Hepatocyte (in vitro differentiated cells): Measurements from ENCODE around the gene ITGB4. TPM values are rescaled to one million over a fixed set of nuclear protein-coding genes. Genes with fewer than 3 reads are reported as not detected.
A peak's percentile ranks its signal among the peaks of the same experiment; 100 is the strongest.

Experiments
- DNase-seq: peaks from one replicate; pipeline ENCODE4 v3.0.0-alpha.2; 2016; ENCODE audit warnings: low spot score
- H2AFZ ChIP-seq: fragments of 200-600 bp; sonication (generic); 2 replicates; pipeline ENCODE4 v1.6.0; 2016; ENCODE audit warnings: antibody characterized with exemption, mild to moderate bottlenecking
- H3K27ac ChIP-seq: fragments of 200-600 bp; sonication (generic); 2 replicates; pipeline ENCODE4 v1.5.1; 2016; ENCODE audit warnings: mild to moderate bottlenecking
- H3K27me3 ChIP-seq: fragments of 200-600 bp; sonication (generic); 2 replicates; pipeline ENCODE4 v1.6.1; 2016
- H3K36me3 ChIP-seq: fragments of 200-600 bp; sonication (generic); replicated peaks from 2 replicates; pipeline ENCODE4 v1.5.1; 2016; ENCODE audit warnings: low read depth; ENCODE audit not compliant: insufficient read depth
- H3K4me1 ChIP-seq: fragments of 200-600 bp; sonication (generic); 2 replicates; pipeline ENCODE4 v1.5.1; 2016; ENCODE audit warnings: mild to moderate bottlenecking, moderate library complexity; ENCODE audit not compliant: insufficient read depth
- H3K4me2 ChIP-seq: fragments of 200-600 bp; sonication (generic); 2 replicates; pipeline ENCODE4 v1.6.0; 2016
- H3K4me3 ChIP-seq: fragments of 200-600 bp; sonication (generic); 2 replicates; pipeline ENCODE4 v1.5.1; 2016; ENCODE audit warnings: mild to moderate bottlenecking
- H3K79me2 ChIP-seq: fragments of 200-600 bp; sonication (generic); 2 replicates; pipeline ENCODE4 v1.6.0; 2017; ENCODE audit warnings: mild to moderate bottlenecking
- H3K9me2 ChIP-seq: fragments of 200-600 bp; sonication (generic); replicated peaks from 2 replicates; pipeline ENCODE4 v1.6.0; 2017; ENCODE audit warnings: mild to moderate bottlenecking; ENCODE audit not compliant: insufficient read depth
- H3K9me3 ChIP-seq: fragments of 200-600 bp; sonication (generic); 2 replicates; pipeline ENCODE4 v1.5.1; 2016; ENCODE audit warnings: low read depth, mild to moderate bottlenecking
- H4K20me1 ChIP-seq: fragments of 200-600 bp; sonication (generic); 2 replicates; pipeline ENCODE4 v1.6.0; 2016; ENCODE audit warnings: mild to moderate bottlenecking; ENCODE audit not compliant: insufficient read depth, poor library complexity, severe bottlenecking
- CTCF ChIP-seq: fragments of 200-600 bp; sonication (generic); IDR thresholded peaks from 2 replicates; pipeline ENCODE4 v1.5.1; 2016; ENCODE audit warnings: antibody characterized with exemption, mild to moderate bottlenecking; ENCODE audit not compliant: poor library complexity
- EZH2 ChIP-seq: fragments of 200-600 bp; sonication (generic); IDR thresholded peaks from 2 replicates; pipeline ENCODE4 v1.6.1; 2016; ENCODE audit warnings: antibody characterized with exemption, mild to moderate bottlenecking, borderline replicate concordance
- EZH2phosphoT487 ChIP-seq: fragments of 200-600 bp; sonication (generic); IDR thresholded peaks from one replicate; pipeline ENCODE4 v1.6.1; 2018; ENCODE audit warnings: antibody characterized with exemption, mild to moderate bottlenecking, low read depth, moderate library complexity; ENCODE audit not compliant: unreplicated experiment, severe bottlenecking
- WGBS: methylation state at CpG from one replicate; pipeline ENCODE4 v1.1.6; 2016; ENCODE audit warnings: low lambda C conversion rate; ENCODE audit errors: missing lambda C conversion rate; 5-methylcytosine and 5-hydroxymethylcytosine counted together
- polyA plus RNA-seq: library from polyadenylated mRNA; unstranded; fragments of >200 nt; fragmentation: Nextera tagmentation; extraction: Ambion mirVana; gene quantifications from 2 replicates; pipeline ENCODE4 v1.2.1, GENCODE V29; 2016
- total RNA-seq: library from RNA; depleted of rRNA; stranded (reverse); fragments of >200 nt; gene quantifications from 2 replicates; pipeline ENCODE4 v1.2.3, GENCODE V29; 2014

ITGB4 gene
- total and polyA plus RNA-seq, 2 experiments from 2014 or later, result 15.7 to 23.5 TPM

- peaks cover 10% of the 10 kb centered on the region for H3K4me1 ChIP-seq
- H2AFZ ChIP-seq, result no peak overlapping the region
- TF ChIP-seq EZH2, result no peak
- no peak for TF ChIP-seq EZH2phosphoT487
- TF ChIP-seq CTCF, result no peak
- H3K36me3 ChIP-seq, result no peaks in the 10 kb centered on the region
- no peak for DNase-seq
- H3K27me3 ChIP-seq, result no peaks in the 10 kb centered on the region
- no peaks in the 10 kb centered on the region for H4K20me1 ChIP-seq
- H3K9me2 ChIP-seq, result no peaks in the 10 kb centered on the region
- no peaks in the 10 kb centered on the region for H3K9me3 ChIP-seq
- no peak overlapping the region for H3K27ac ChIP-seq
- H3K4me2 ChIP-seq, result no peak overlapping the region
- peaks cover 5% of the 10 kb centered on the region for H3K79me2 ChIP-seq
- over 99% methylated on average over 27 of the region's 27 CpGs for WGBS
- H3K4me3 ChIP-seq, result no peak overlapping the region
Measured at GRCh38 chr17:75762513-75763268, 41.4 kb downstream of the ITGB4 start.

GRCh38 chr17:75763269-75763607 lies 42.0 kb downstream of the ITGB4 start:
- H3K79me2 ChIP-seq, result peaks cover 5% of the 10 kb centered on the region
- H4K20me1 ChIP-seq, result no peaks in the 10 kb centered on the region
- peaks cover 10% of the 10 kb centered on the region for H3K4me1 ChIP-seq
- H3K9me3 ChIP-seq, result no peaks in the 10 kb centered on the region
- 97% methylated on average over 3 of the region's 3 CpGs for WGBS
- H3K27ac ChIP-seq, result no peak overlapping the region
- TF ChIP-seq CTCF (no peak), EZH2 (no peak), EZH2phosphoT487 (no peak)
- H3K4me3 ChIP-seq, result no peak overlapping the region
- DNase-seq, result no peak
- H3K4me2 ChIP-seq, result peak overlapping the region; percentile 93
- H3K9me2 ChIP-seq, result no peaks in the 10 kb centered on the region
- no peaks in the 10 kb centered on the region for H3K36me3 ChIP-seq
- H2AFZ ChIP-seq, result no peak overlapping the region
- no peaks in the 10 kb centered on the region for H3K27me3 ChIP-seq

GRCh38 chr17:75763613-75764416 lies 42.6 kb downstream of the ITGB4 start:
- peak overlapping the region; percentile 82 for H3K27ac ChIP-seq
- H3K79me2 ChIP-seq, result peaks cover 5% of the 10 kb centered on the region
- TF ChIP-seq CTCF, result no peak
- no peak for TF ChIP-seq EZH2
- TF ChIP-seq EZH2phosphoT487, result no peak
- 73% methylated on average over 16 of the region's 16 CpGs for WGBS
- no peaks in the 10 kb centered on the region for H3K9me3 ChIP-seq
- H3K9me2 ChIP-seq, result no peaks in the 10 kb centered on the region
- peaks cover 10% of the 10 kb centered on the region for H3K4me1 ChIP-seq
- H4K20me1 ChIP-seq, result no peaks in the 10 kb centered on the region
- H3K4me2 ChIP-seq, result peak overlapping the region; percentile 93
- H3K27me3 ChIP-seq, result no peaks in the 10 kb centered on the region
- no peak for DNase-seq
- H2AFZ ChIP-seq, result peak overlapping the region; percentile 80
- no peaks in the 10 kb centered on the region for H3K36me3 ChIP-seq
- H3K4me3 ChIP-seq, result peak overlapping the region; percentile 69
